SJCRH30 (cell line): ENCODE results near the gene LSM14A. TPM values are rescaled to one million over a fixed set of nuclear protein-coding genes. Genes with fewer than 3 reads are reported as not detected.

ENCODE experiments used
- DNase-seq, 2 experiments: peaks; one replicate each; pipeline ENCODE4 v3.0.0-alpha.2; 2015 to 2020
- H3K27ac ChIP-seq: fragments of 250-450 bp; sonication (Bioruptor Pico); 2 replicates; pipeline ENCODE4 v1.5.1; 2020; ENCODE audit warnings: mild to moderate bottlenecking, moderate library complexity
- H3K27me3 ChIP-seq: fragments of 250-450 bp; sonication (Bioruptor Pico); 2 replicates; pipeline ENCODE4 v1.5.1; 2020; ENCODE audit warnings: mild to moderate bottlenecking, moderate library complexity
- H3K36me3 ChIP-seq: fragments of 250-450 bp; sonication (Bioruptor Pico); 2 replicates; pipeline ENCODE4 v1.5.1; 2020; ENCODE audit warnings: mild to moderate bottlenecking, moderate library complexity
- H3K4me1 ChIP-seq: fragments of 250-450 bp; sonication (Bioruptor Pico); 2 replicates; pipeline ENCODE4 v1.5.1; 2020; ENCODE audit warnings: mild to moderate bottlenecking, moderate library complexity
- H3K4me3 ChIP-seq: fragments of 250-450 bp; sonication (Bioruptor Pico); 2 replicates; pipeline ENCODE4 v1.5.1; 2020; ENCODE audit warnings: mild to moderate bottlenecking, moderate library complexity
- H3K9me3 ChIP-seq: fragments of 250-450 bp; sonication (Bioruptor Pico); replicated peaks from 2 replicates; pipeline ENCODE4 v1.5.1; 2020; ENCODE audit warnings: mild to moderate bottlenecking, moderate library complexity
- total RNA-seq: library from RNA; depleted of rRNA; stranded (reverse); fragments of >200 nt; shearing (Covaris generic); gene quantifications from 2 replicates; pipeline ENCODE4 v1.2.3, GENCODE V29; 2014

LSM14A gene
- total RNA-seq, 1 experiment from 2014 or later, result 101 TPM

DNA sequence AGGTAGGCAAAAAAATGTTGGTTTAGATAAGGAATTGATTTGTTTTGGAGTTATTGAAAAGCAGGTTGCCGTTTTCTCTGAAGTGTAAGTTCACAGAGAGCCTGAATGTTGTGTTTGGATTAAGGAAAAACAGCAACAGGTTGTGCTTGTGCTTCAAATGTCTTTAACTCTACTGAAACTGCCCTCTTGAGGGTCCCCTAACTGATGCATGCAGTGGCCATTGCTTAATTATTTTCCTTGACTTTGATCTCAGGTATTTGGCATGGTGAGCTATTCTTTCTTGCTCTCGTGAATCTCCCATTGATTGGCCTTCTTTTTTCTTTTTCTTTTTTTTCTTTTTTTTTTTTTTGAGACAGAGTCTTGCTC, 85.2 kb downstream of the LSM14A start:
- no peak overlapping the region for H3K27ac ChIP-seq
- H3K27me3 ChIP-seq, result no peaks in the 10 kb centered on the region
- no peak for DNase-seq
- H3K9me3 ChIP-seq, result no peaks in the 10 kb centered on the region
- peaks cover 9% of the 10 kb centered on the region for H3K4me1 ChIP-seq
- H3K4me3 ChIP-seq, result no peak overlapping the region
- H3K36me3 ChIP-seq, result no peaks in the 10 kb centered on the region

- H3K27ac ChIP-seq, result no peak overlapping the region
- no peak for DNase-seq
- no peak overlapping the region for H3K4me3 ChIP-seq
- H3K27me3 ChIP-seq, result no peaks in the 10 kb centered on the region
- no peaks in the 10 kb centered on the region for H3K36me3 ChIP-seq
- H3K4me1 ChIP-seq, result peaks cover 9% of the 10 kb centered on the region
- no peaks in the 10 kb centered on the region for H3K9me3 ChIP-seq
These were observed 87.2 kb downstream of the LSM14A start for GRCh38 chr19:34259367-34260095.

DNA sequence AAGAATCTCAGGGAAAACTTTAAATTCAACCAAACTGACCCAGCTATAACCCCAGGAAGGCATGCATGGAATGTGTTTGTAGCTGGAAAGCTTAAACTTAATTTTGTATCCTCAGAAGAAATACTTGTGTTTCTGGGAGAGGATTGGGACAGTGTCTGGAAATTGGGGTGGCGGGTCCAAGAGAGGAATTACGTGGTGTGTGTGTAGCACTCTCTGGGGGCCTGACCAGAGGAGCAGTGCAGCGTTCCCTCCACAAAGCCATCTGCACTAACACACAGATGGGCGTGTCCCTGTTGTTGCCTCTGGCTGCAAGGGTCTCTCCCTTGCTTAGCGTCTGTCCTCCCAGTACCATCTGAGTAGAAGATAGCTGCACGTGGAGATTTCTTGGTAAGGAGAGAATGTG, 88.5 kb downstream of the LSM14A start:
- no peak for DNase-seq

GRCh38 chr19:34261334-34262109, 89.2 kb downstream of the LSM14A start:
- peaks cover 9% of the 10 kb centered on the region for H3K4me1 ChIP-seq
- H3K4me3 ChIP-seq, result no peak overlapping the region
- no peaks in the 10 kb centered on the region for H3K27me3 ChIP-seq
- H3K27ac ChIP-seq, result no peak overlapping the region
- H3K36me3 ChIP-seq, result no peaks in the 10 kb centered on the region
- no peaks in the 10 kb centered on the region for H3K9me3 ChIP-seq
- DNase-seq, result no peak

More for the DNA sequence above, 88.5 kb downstream of the LSM14A start:
- H3K36me3 ChIP-seq, result no peaks in the 10 kb centered on the region
- no peaks in the 10 kb centered on the region for H3K9me3 ChIP-seq
- no peak overlapping the region for H3K4me3 ChIP-seq
- no peak overlapping the region for H3K27ac ChIP-seq
- peaks cover 9% of the 10 kb centered on the region for H3K4me1 ChIP-seq
- no peaks in the 10 kb centered on the region for H3K27me3 ChIP-seq

- Histone ChIP-seq H3K4me1 (peaks cover 9% of the 10 kb centered on the region), H3K4me3 (no peak overlapping the region), H3K27ac (no peak overlapping the region), H3K36me3 (no peaks in the 10 kb centered on the region), H3K9me3 (no peaks in the 10 kb centered on the region), H3K27me3 (no peaks in the 10 kb centered on the region)
- no peak for DNase-seq
These were observed 91.5 kb downstream of the LSM14A start for GRCh38 chr19:34263745-34264237.

GRCh38 chr19:34265221-34265650, 92.9 kb downstream of the LSM14A start:
- Histone ChIP-seq H3K4me3 (no peak overlapping the region), H3K36me3 (no peaks in the 10 kb centered on the region), H3K9me3 (no peaks in the 10 kb centered on the region), H3K27me3 (no peaks in the 10 kb centered on the region), H3K27ac (no peak overlapping the region), H3K4me1 (peaks cover 12% of the 10 kb centered on the region)
- no peak for DNase-seq

- Histone ChIP-seq H3K27ac (no peak overlapping the region), H3K4me3 (no peak overlapping the region), H3K36me3 (no peaks in the 10 kb centered on the region), H3K4me1 (peaks cover 8% of the 10 kb centered on the region), H3K9me3 (no peaks in the 10 kb centered on the region), H3K27me3 (no peaks in the 10 kb centered on the region)
- DNase-seq, result no peak
These were observed 96.8 kb downstream of the LSM14A start for GRCh38 chr19:34269081-34269480.

DNA sequence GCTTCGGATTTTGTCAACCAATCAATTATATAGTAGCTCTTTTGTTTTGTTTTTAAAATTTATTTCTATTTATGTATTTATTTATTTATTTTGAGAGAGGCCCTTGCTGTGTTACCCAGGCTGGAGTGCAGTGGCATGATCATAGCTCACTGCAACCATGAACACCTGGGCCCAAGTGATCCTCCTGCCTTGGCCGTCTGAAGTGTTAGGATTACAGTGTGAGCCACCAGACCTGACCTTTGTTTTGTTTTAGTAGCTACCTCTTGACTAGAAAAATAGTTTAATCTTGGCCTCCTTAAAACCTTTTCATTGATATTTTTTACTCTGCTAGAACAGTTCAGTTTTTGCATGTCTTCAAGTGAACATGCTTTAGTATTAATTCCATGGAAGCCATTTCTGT, 97.2 kb downstream of the LSM14A start:
- Histone ChIP-seq H3K9me3 (no peaks in the 10 kb centered on the region), H3K36me3 (no peaks in the 10 kb centered on the region), H3K4me1 (peaks cover 8% of the 10 kb centered on the region), H3K4me3 (no peak overlapping the region), H3K27me3 (no peaks in the 10 kb centered on the region), H3K27ac (no peak overlapping the region)
- no peak for DNase-seq

DNA sequence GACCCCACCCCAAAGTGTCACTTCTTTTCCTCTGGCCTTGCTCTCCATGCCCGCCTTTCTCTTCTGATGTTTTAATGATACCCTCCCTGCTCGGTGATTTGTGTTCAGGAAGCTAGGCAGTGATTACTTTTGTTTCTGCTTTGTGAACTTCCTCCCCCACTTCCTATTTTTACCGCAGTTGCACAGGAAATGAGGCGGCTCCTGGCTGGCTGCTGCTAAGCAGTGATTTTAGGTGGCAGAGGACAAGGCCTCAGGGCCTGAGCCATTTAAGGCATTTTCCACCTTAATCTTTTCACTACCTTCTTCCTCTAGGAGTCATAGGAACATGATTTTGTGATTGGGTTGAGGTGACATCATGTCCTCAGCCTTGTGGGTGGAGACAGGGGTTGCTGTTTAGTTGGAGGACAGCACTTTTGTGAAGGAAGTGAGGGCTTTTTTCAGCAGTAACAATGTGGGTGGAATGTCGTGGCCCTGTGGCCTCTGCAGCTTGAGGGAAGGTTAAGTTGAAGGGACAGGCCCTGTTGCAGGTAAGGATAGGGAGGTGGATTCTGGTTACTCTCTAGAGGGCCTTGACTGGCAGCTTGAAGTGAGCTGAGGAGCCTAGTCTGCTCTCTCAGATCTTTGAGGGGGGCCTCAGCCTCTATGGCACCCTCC, 97.8 kb downstream of the LSM14A start:
- no peak overlapping the region; the same call in 1 of the 2 replicates for H3K27ac ChIP-seq
- no peaks in the 10 kb centered on the region for H3K27me3 ChIP-seq
- peak; percentile 10 to 16 for DNase-seq
- H3K9me3 ChIP-seq, result no peaks in the 10 kb centered on the region
- H3K4me1 ChIP-seq, result peaks cover 8% of the 10 kb centered on the region
- H3K4me3 ChIP-seq, result no peak overlapping the region
- no peaks in the 10 kb centered on the region for H3K36me3 ChIP-seq

DNA sequence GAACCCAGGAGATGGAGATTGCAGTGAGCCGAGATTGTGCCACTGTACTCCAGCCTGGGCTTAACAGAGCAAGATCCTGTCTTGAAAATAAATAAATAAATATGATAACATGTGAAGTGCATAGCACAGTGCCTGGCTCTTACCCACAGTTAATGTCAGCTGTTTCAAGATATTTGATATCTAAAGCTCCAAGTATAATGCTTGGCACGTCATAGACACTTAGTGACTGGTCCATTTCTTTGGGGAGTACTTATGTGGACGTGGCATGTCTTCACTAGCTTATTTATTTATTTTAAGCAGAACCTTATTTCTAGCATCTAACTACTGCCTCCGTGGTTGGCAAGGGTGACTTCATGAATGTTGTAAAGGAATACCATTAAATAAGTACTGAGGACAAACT, 100.8 kb downstream of the LSM14A start:
- Histone ChIP-seq H3K4me3 (no peak overlapping the region), H3K9me3 (no peaks in the 10 kb centered on the region), H3K36me3 (0 out of 2 replicates have a peak, but pooled peaks cover 5% of the 10 kb centered on the region), H3K27me3 (no peaks in the 10 kb centered on the region), H3K27ac (no peak overlapping the region), H3K4me1 (peaks cover 8% of the 10 kb centered on the region)
- DNase-seq, result no peak

DNA sequence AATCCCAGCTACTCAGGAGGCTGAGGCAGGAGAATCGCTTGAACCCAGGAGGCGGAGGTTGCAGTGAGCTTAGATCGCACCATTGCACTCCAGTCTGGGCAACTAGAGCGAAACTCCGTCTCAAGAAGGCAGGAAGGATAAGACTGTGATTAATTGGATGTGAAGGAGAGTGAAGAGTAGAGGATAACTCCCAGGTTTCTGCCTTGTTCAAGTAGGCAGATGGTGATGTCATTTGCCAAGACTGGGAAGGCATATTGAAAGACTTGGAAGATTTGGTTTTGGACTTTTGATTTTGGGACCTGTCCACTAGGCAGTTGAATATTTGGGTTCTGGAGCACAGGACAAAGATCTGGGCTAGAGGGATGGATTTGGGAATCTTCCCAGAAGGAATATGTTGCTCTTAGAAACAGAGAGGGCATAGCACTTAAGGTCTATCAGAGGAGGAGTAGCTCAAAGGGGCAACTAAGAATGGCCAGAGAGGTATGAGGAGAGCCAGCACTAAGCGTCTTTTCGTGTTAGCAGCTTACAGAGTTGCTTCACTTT, 102.1 kb downstream of the LSM14A start:
- Histone ChIP-seq H3K9me3 (no peaks in the 10 kb centered on the region), H3K27me3 (no peaks in the 10 kb centered on the region), H3K4me1 (peaks cover 8% of the 10 kb centered on the region), H3K36me3 (0 out of 2 replicates have a peak, but pooled peaks cover 5% of the 10 kb centered on the region), H3K4me3 (no peak overlapping the region), H3K27ac (no peak overlapping the region)
- DNase-seq, result no peak

GRCh38 chr19:34274827-34275625, 102.7 kb downstream of the LSM14A start:
- Histone ChIP-seq H3K9me3 (no peaks in the 10 kb centered on the region), H3K27me3 (no peaks in the 10 kb centered on the region), H3K4me1 (peaks cover 6% of the 10 kb centered on the region), H3K4me3 (no peak overlapping the region), H3K36me3 (0 out of 2 replicates have a peak, but pooled peaks cover 5% of the 10 kb centered on the region), H3K27ac (no peak overlapping the region)
- no peak for DNase-seq

- Histone ChIP-seq H3K4me1 (no peaks in the 10 kb centered on the region; the same call in 1 of the 2 replicates), H3K27ac (no peak overlapping the region)
These were observed 103.4 kb downstream of the LSM14A start for GRCh38 chr19:34275705-34276104.

DNA sequence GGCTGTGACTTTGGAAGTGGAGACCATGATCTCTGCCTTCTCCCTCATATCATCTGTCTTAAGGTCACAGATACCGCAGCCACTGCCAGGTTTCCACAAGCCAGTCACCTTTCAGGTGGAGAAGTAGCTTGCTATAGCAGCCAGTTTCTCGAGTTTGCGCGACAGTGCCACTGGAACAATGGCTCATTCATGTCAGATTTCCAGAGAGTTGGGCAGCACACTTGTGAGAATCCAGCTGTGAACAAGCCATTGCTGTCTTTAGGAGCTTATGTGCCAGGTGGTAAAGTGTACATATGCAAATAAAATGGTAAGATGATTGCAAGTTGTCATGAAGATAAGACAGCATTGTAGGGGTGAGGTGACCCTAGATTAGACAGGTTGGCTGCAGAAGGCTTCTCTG, 104.3 kb downstream of the LSM14A start:
- H3K27ac ChIP-seq, result no peak overlapping the region
- H3K27me3 ChIP-seq, result no peaks in the 10 kb centered on the region
- H3K9me3 ChIP-seq, result peaks cover 5% of the 10 kb centered on the region; the same call in 1 of the 2 replicates
- H3K4me3 ChIP-seq, result no peak overlapping the region
- DNase-seq, result peak in 1 of 2 experiments; percentile 38
- peaks cover 10% of the 10 kb centered on the region; the same call in 1 of the 2 replicates for H3K36me3 ChIP-seq
- no peaks in the 10 kb centered on the region; the same call in 1 of the 2 replicates for H3K4me1 ChIP-seq

More at GRCh38 chr19:34275705-34276104, 103.4 kb downstream of the LSM14A start:
- DNase-seq, result no peak
- H3K27me3 ChIP-seq, result no peaks in the 10 kb centered on the region
- H3K36me3 ChIP-seq, result peaks cover 10% of the 10 kb centered on the region; the same call in 1 of the 2 replicates
- H3K9me3 ChIP-seq, result peaks cover 5% of the 10 kb centered on the region; the same call in 1 of the 2 replicates
- H3K4me3 ChIP-seq, result no peak overlapping the region
